GM04504 (cell line): ENCODE data around the gene TRAF3.

Source experiments
- DNase-seq: peaks from one replicate; pipeline ENCODE4 v3.0.0-alpha.2; 2012; ENCODE audit warnings: low read depth

The TRAF3 gene

DNA sequence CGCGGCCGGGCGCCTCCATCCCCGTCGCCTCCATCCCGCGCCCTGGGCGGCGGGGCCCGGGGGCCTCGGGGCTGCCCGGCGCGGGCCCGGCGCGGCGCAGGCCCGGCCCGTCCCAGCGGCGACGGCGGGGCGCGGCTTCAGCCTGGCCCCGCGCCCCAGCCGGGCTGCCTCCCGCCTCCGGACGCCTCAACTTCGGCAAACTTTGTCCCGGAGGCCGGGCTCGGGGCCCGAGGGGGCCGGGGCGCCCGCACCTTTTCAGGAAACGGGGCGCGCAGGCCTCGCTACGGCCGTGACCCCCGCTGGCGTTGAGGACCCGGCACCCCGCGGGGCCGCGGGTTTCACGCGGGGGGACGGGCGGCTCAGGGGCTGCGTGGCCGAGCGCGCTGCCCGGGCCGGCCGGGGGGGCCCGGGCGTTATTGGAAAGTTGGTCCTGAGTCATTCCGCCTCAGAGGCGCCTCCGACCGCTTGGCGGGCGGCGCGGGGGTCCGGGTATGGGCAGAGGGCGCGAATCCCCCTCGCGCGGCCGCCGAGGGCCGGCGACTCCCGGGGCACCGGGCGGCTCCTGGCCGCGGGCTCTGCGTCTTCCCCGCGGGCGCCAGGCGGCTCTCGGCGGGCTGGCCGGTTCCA is 575 bp downstream of the TRAF3 start:
- no peak for DNase-seq

DNA sequence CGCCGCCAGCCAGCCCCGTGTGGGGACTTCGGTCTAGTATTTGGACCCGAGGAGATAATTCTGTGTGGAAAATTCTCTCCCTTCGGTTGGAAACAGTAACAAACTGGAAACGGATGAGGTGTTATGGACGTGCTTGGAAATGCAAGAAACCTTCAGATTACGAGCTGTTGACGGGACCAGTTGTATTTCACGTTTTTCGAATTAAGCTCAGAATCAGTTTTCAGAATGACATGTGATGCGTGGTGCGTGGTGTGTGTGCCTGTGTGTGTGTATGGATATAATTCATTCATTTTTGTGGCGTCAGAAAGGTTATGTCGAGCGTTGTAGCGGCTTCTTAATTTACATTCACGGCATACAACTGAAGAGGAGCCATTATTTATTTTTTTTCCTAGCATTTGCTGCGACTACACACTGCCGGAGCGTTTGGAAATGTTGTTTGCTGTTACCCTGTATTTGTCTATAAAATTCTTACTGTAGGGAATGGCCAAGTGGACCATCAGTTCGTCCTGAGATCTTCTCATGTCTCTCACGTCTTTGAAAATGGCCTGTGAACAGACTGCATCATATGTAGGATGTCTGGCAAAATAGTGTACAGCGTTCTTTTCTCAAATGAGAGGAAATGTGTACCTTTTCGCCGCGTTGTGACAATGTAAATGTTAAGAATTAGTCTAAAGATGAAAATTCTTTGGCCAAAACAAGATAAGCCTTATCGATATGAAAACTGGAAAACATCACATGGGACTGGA is 1.3 kb downstream of the TRAF3 start:
- no peak for DNase-seq

DNA sequence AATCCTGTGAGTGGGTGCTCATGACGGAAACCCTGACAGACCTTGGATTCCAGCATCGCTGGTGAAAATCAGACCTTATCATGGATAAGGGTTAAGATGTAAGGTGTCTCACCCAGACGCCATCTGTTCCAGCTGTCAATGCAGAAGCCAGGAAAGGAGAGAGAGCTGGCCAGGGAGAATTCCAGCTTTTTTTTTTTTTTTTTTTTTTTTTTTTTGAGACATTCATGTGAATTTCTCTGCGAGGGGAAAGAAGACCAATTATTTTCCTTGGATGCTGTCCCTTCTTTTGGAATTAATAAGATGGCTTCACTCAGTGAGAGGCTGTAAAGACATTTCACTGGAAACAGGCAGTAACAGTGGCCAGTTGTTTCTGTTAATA is 1.8 kb downstream of the TRAF3 start:
- no peak for DNase-seq

DNA sequence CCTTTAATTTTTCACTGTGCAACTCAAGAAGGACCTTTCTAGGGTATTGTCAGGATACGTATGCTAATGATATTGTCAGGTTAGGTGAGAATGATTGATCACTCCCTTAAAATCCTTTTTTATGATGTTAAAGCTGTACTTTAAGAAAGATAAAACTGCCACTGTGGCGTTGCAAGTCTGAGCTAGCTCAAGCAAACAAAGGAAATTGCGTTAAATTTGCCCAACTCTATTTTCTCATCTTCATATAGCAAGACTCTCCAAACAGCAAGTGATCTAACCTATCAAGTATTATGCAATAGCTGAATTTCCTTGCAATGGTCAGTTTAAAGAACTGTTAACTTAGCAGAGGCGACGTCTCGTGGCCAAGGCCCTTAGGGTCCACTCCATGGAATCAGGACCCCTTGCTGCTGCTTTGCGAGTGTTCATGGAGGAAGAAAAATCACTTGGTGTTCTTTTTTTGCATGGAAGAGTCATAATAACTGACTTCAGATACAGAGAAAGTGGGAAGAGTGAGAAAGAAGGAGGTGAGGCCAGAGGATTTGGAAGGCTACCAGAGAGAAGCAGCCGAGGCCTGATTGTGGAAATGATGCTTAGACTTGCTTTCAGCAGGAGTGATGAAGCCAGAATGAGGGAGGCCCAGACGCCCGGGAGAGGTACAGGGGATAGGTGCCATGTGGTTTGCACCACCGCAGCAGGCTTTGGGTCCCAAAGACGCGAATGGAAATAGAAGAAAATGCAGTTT is 2.5 kb downstream of the TRAF3 start:
- DNase-seq: no peak

- no peak for DNase-seq
Measured at GRCh38 chr14:102781063-102781462, 3.8 kb downstream of the TRAF3 start.

DNA sequence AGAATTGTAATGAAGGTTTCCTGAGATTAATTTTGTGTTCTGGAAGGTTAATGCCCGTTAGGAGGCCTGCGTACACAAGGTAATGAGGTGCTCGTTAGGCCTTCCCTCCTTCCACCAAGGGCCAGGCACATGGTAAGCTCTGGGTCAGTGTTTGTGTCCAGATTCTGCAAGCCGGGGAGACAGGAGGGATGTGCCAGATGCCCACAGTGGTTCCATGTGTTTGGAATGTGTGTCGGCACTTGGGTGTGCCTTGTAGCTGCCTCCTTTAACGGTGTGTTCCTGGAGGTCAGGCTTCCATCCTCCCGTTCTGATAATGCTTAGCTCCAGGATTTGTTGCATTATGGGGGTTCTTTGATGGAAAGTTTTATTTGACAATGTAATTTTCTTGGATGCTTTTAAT is 5.7 kb downstream of the TRAF3 start:
- no peak for DNase-seq

- DNase-seq: no peak
Measured at GRCh38 chr14:102784892-102785594, 7.8 kb downstream of the TRAF3 start.

GRCh38 chr14:102785595-102785963 is 8.3 kb downstream of the TRAF3 start:
- no peak for DNase-seq

- DNase-seq: no peak
Measured at GRCh38 chr14:102786768-102787167, 9.5 kb downstream of the TRAF3 start.

DNA sequence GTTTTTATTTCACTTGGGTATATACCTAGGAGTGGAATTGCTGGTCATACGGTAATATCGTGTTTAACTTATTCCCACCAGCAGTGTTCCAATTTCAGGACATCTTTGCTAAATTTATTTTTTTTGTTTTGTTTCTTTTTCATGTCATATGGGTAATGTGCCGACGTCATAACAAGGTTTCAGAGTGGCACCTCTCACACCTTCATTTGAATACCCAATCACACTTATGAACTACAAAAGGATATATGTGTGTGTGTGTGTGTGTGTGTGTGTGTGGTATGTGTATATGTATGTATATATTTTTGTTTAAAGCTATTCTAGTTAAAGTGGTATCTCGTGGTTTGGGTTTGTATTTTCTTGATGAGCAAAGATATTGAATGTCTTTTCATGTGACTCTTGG is 12.1 kb downstream of the TRAF3 start:
- no peak for DNase-seq

GRCh38 chr14:102793531-102794328 is 16.5 kb downstream of the TRAF3 start:
- no peak for DNase-seq

DNA sequence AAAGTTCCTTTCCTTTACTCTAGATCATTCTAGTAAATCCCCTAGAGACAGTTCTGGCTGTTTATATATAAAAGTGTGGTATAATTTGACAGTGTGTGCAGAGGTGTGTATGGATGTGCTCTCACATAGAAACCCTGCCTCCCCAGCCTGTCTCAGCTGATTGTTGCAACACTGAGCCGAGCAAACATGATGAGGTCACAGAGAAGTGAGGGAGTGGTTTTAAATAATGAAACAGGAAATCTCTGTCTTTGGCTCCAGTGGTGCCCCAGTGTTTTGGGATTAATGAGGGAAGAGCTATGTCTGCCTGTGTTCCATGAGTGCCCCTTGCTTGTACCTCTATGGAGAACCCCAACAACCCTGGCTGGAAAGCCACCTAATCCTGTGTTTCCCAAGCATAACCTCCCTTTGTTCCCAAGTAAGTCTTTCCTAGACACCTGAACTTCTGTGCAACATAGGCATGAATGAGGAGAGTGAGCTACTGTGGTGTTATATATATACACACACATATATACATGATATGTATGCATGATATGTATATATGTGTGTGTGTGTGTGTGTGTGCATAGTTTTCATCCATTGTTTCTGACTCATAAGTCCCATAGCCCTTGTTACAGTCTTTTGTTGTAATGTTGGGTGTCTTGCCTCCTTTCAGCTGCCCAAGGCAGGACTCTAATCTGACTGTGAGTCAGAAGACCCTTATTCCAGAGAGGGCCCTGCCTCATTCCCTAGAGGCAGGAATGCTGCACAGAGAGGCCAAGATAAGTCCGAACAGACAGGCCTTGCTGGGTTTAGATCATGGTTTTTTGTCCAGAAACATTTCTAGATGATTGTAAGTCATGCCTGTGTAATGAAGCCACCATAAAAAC is 18.0 kb downstream of the TRAF3 start:
- DNase-seq: peak; percentile 63

DNA sequence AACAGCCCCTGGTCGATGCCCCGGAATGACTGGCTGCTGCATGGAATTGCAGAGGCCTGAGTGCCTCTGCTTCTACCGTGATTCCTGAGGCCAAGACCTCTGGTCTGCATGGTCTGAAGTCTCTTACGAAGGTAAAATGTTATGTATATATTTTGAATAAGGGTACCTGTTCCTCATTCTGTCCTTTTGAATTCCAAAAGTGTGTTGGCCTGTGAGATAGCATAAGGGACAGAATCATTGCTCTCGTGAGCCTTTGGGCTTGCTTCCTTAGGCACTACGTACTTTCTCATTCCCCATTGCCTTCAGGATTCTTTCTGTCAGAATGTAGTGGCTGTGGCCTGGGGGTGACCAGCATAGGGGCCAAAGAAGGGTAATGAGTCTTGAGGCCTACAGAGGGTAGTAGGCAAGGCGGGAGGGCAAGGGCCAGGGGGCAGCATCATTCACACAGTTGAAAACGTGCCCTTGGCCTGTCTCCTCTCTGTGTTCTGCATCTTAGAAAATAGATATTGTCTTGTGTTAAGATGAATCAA is 19.5 kb downstream of the TRAF3 start:
- DNase-seq: no peak

- no peak for DNase-seq
Measured at GRCh38 chr14:102798926-102799325, 21.7 kb downstream of the TRAF3 start.

DNA sequence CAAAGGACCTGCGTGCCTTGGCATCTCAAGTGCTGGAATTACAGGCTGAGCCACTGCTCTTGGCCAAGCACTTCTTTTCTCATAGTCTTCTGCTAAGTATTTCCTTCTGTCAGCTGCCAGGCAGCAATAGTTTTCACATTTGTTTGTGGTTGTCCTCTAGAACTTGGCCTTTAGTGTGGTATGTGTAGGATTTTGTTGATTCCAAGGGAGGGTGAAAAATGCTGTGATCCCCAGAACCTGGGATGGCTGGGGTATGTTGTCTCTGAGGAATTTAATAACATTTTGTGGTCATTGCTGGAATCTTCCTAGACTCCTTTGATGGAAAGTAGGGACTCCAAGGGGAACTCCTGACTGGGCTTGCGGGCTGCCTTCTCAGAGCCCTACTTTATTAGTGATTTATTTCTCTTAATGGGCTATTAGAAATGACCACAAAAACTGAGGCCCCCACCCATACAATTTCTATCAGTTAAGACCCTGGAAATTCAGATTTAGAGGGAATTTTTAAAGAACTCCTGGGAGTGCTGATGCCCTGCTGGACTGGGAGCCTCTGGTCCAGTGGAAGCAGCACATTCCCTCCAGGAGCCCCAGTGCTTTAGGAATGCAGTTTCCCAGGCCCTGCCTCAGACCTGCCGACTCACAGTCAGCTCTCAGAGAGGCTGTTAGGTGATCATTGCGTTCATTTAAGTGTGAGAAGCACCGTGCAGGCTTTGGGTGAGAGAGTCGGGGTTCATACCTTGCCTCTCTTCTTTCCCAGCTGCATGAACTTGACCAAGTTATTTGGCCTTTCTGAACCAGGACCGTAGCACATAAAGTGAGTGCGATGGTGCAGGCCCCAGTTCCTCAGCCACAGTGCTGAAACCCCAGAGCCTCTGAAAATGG is 22.7 kb downstream of the TRAF3 start:
- DNase-seq: peak; percentile 95

DNA sequence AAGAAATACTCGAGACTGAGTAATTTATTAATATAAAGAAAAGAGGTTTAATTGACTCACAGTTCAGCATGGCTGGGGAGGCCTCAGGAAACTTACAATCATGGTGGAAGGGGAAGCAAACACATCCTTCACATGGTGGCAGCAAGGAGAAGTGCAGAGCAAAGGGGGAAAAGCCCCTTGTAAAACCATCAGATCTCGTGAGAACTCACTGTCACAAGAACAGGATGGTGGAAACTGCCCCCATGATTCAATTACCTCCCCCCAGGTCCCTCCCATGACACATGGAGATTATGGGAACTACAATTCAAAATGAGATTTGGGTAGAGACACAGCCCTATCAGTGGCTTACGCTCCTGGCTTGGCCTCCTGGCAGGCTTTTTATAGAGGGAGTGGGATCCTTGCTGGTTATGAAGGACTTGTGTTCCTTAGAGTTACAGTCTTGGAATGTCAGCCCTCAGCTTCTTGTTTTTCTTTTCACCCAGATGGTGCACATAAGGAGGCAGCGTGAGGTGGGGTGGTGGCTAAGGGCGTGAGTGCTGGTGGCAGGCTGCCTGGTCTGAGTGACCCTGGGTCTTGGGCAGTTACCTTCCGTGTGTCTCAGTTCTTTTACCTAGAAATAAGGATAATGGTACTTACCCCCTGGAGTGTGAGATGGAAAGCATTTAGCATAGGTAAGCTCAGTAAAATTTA is 25.7 kb downstream of the TRAF3 start:
- no peak for DNase-seq

GRCh38 chr14:102804858-102805257 is 27.6 kb downstream of the TRAF3 start:
- no peak for DNase-seq

- no peak for DNase-seq
Measured at GRCh38 chr14:102805371-102805891, 28.2 kb downstream of the TRAF3 start.

GRCh38 chr14:102805941-102806340 is 28.7 kb downstream of the TRAF3 start:
- no peak for DNase-seq
